ENCODE measurements around the gene MYO5C. TPM values are rescaled to one million over a fixed set of nuclear protein-coding genes. Genes with fewer than 3 reads are reported as not detected.

Gene MYO5C
- total and polyA plus RNA-seq, 2 of the 8 experiments (the other 6 are each of a cell fraction or from before 2014, with no cell fraction given), result 8.2 to 26.7 TPM

DNA sequence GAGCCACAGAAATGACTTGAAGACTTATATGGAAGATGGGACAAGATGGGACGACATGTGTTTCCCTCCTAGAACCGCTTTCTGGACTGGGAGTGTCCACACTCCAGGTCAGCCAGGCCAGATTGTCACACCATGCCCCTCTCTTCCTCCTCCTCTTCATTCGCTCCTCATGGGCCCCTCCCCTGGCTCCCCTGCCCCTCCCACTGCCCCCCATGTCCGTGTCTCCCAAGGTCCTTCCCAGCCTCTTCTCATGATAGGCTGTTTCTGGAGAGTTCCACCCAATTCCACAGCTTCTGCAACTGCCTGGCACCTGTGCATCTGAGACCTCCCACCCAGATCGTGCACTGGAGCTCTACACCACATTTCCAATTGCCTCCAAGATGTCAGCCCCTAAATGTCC, 6.6 kb downstream of the MYO5C start:
- Histone ChIP-seq H3K4me2 (ENCODE audit: insufficient read depth in 1 of 2, low read depth in 2 of 2, low read length in 2 of 2) (no peak overlapping the region), H2BK120ac (replicated peaks; ENCODE audit: low read depth, low read length) (no peak overlapping the region), H2AK5ac (ENCODE audit: low read depth, low read length) (no peak overlapping the region), H2BK12ac (ENCODE audit: low read depth, low read length) (peak overlapping the region; percentile 42; the same call in 1 of the 2 replicates), H4K91ac (replicated peaks; ENCODE audit: insufficient read length, low read length) (no peak overlapping the region), H3K79me2 (ENCODE audit: control insufficient read depth in 1 of 2, insufficient read depth in 2 of 2, low read length in 2 of 2) (peaks cover 0 to 26% of the 10 kb centered on the region in 2 experiments; a peak in 2 of 4 replicates), H4K8ac (ENCODE audit: extremely low read depth, insufficient read depth, low read length) (no peak overlapping the region), H3K9ac (replicated peaks in 1 of 4; ENCODE audit: extremely low read depth in 1 of 4, low read depth in 3 of 4, low read length in 3 of 4) (no peak overlapping the region), H2AFZ (ENCODE audit: low read length) (no peak overlapping the region), H3K4me3 (ENCODE audit: extremely low read depth in 1 of 4, insufficient read depth in 2 of 4, low read depth in 3 of 4, low read length in 4 of 4) (no peak overlapping the region), H3K56ac (replicated peaks; ENCODE audit: insufficient read length, low read depth, low read length) (no peak overlapping the region), H3K18ac (ENCODE audit: extremely low read depth, low read length) (no peak overlapping the region), H2BK5ac (ENCODE audit: low read depth, low read length) (no peak overlapping the region), H3K27me3 (replicated peaks in 1 of 4; ENCODE audit: control insufficient read depth in 3 of 4, extremely low read depth in 1 of 4, insufficient read depth in 3 of 4, low read length in 3 of 4) (no peaks in the 10 kb centered on the region), H3K4ac (replicated peaks; ENCODE audit: insufficient read length, low read depth, low read length) (no peak overlapping the region), H3K9me3 (ENCODE audit: insufficient read depth in 2 of 2, low read depth in 1 of 2, low read length in 1 of 2) (peaks cover 4 to 8% of the 10 kb centered on the region in 2 experiments; a peak in 2 of 4 replicates), H3K27ac (ENCODE audit: low read depth, low read length) (no peak overlapping the region), H4K20me1 (replicated peaks in 1 of 2; ENCODE audit: control insufficient read depth in 1 of 2, insufficient read depth in 2 of 2, low read length in 2 of 2) (peaks cover 0 to 2% of the 10 kb centered on the region in 2 experiments), H4K5ac (ENCODE audit: insufficient read length, low read depth, low read length) (no peak overlapping the region), H3K4me1 (replicated peaks in 1 of 4; ENCODE audit: control insufficient read depth in 3 of 4, insufficient read depth in 4 of 4, low read length in 3 of 4) (peaks cover under 1 to 8% (median 3%) of the 10 kb centered on the region in 4 experiments; a peak in 3 of 7 replicates), H3K79me1 (ENCODE audit: low read depth, low read length) (peaks cover 12% of the 10 kb centered on the region; the same call in 1 of the 2 replicates), H3K23ac (ENCODE audit: insufficient read length) (no peak overlapping the region), H2BK20ac (ENCODE audit: low read length) (no peak overlapping the region), H3K14ac (ENCODE audit: insufficient read length) (no peak overlapping the region), H2BK15ac (ENCODE audit: low read length) (no peak overlapping the region), H3K23me2 (ENCODE audit: low read depth, low read length) (no peaks in the 10 kb centered on the region), H3K36me3 (ENCODE audit: control insufficient read depth in 2 of 4, insufficient read depth in 4 of 4, low read length in 3 of 4) (peaks cover 0 to 8% (median 3%) of the 10 kb centered on the region in 4 experiments; a peak in 4 of 8 replicates)
- no peak for DNase-seq (ENCODE audit: low read depth in 1 of 2, low spot score in 2 of 2)
- ChIA-PET CTCF (ENCODE audit: partially characterized antibody) (interaction anchor here (1.5 to 2.8 kb wide), 3 partner anchors 10 to 62 kb away, joined by 5 to 14 read pairs (median 7); no protein-coding TSS in a partner anchor), POLR2A (ENCODE audit: partially characterized antibody) (interaction anchor here (1.4 to 2.2 kb wide), 4 partner anchors 8 to 421 kb away, joined by 3 to 8 read pairs (median 5); no protein-coding TSS in a partner anchor)
- 98% methylated on average over 4 of the region's 5 CpGs; no CpG with 5 or more reads in 1 of the 2 experiments for WGBS, 2 experiments (ENCODE audit: extremely low coverage in 1 of 2, insufficient coverage in 1 of 2, insufficient read length in 1 of 2, insufficient replicate concordance in 2 of 2, low coverage in 1 of 2, low lambda C conversion rate in 2 of 2, missing lambda C conversion rate in 1 of 2)
- no peak for FAIRE-seq
- TF ChIP-seq, protein P1, sequence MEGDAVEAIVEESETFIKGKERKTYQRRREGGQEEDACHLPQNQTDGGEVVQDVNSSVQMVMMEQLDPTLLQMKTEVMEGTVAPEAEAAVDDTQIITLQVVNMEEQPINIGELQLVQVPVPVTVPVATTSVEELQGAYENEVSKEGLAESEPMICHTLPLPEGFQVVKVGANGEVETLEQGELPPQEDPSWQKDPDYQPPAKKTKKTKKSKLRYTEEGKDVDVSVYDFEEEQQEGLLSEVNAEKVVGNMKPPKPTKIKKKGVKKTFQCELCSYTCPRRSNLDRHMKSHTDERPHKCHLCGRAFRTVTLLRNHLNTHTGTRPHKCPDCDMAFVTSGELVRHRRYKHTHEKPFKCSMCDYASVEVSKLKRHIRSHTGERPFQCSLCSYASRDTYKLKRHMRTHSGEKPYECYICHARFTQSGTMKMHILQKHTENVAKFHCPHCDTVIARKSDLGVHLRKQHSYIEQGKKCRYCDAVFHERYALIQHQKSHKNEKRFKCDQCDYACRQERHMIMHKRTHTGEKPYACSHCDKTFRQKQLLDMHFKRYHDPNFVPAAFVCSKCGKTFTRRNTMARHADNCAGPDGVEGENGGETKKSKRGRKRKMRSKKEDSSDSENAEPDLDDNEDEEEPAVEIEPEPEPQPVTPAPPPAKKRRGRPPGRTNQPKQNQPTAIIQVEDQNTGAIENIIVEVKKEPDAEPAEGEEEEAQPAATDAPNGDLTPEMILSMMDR (IDR thresholded peaks at IDR 0.05; ENCODE audit: control extremely low read depth in 1 of 3, insufficient read depth in 1 of 3, low read depth in 1 of 3, low read length in 3 of 3), result no peak
- TF ChIP-seq, protein P2, sequence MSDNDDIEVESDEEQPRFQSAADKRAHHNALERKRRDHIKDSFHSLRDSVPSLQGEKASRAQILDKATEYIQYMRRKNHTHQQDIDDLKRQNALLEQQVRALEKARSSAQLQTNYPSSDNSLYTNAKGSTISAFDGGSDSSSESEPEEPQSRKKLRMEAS (IDR thresholded peaks at IDR 0.05), result no peak
- TF ChIP-seq CHD1 (IDR thresholded peaks at IDR 0.05; ENCODE audit: low read depth, low read length) (no peak), FOSL1 (IDR thresholded peaks at IDR 0.05; ENCODE audit: insufficient read depth, low read depth, low read length) (no peak), GTF2F1 (IDR thresholded peaks at IDR 0.05; ENCODE audit: borderline replicate concordance, low read depth, low read length) (no peak), CEBPB (IDR thresholded peaks at IDR 0.05; ENCODE audit: low read depth, low read length) (no peak), EGR1 (IDR thresholded peaks at IDR 0.05; ENCODE audit: borderline replicate concordance, low read depth, low read length) (no peak), BCL11A (IDR thresholded peaks at IDR 0.05; ENCODE audit: low read depth in 2 of 2, low read length in 2 of 2) (no peak), SIN3A (conservative IDR thresholded peaks at IDR 0.05 in 1 of 2, IDR thresholded peaks at IDR 0.05 in 1 of 2; ENCODE audit: low read depth in 1 of 2, low read length in 2 of 2) (no peak), RAD21 (IDR thresholded peaks at IDR 0.05 in 1 of 2, conservative IDR thresholded peaks at IDR 0.05 in 1 of 2; ENCODE audit: low read depth in 2 of 2, low read length in 2 of 2) (no peak)

All from H1 (cell line).